Gastrocnemius medialis (tissue), 4 donors: ENCODE data around the gene TBC1D5.

Experiments used
- POLR2A ChIP-seq, 2 donors: fragments of 450-650 bp; IDR thresholded peaks; one replicate each; pipeline ENCODE4 v1.6.1; 2017; ENCODE audit warnings: antibody characterized with exemption in 2 of 2, mild to moderate bottlenecking in 2 of 2, moderate library complexity in 2 of 2
- TF ChIP-seq, protein P1 (sequence below), 5 experiments: fragments of 450-650 bp in 3 of 5; fragments of 200-600 bp in 2 of 5; sonication (generic) in 2 of 5; IDR thresholded peaks in 4 of 5; conservative IDR thresholded peaks in 1 of 5; 1 replicate in 4 of 5; 2 replicates in 1 of 5; pipeline ENCODE4 v1.5.1; 2016 to 2019; ENCODE audit warnings: antibody characterized with exemption in 5 of 5, mild to moderate bottlenecking in 3 of 5, moderate library complexity in 3 of 5

- TF ChIP-seq, protein P1, sequence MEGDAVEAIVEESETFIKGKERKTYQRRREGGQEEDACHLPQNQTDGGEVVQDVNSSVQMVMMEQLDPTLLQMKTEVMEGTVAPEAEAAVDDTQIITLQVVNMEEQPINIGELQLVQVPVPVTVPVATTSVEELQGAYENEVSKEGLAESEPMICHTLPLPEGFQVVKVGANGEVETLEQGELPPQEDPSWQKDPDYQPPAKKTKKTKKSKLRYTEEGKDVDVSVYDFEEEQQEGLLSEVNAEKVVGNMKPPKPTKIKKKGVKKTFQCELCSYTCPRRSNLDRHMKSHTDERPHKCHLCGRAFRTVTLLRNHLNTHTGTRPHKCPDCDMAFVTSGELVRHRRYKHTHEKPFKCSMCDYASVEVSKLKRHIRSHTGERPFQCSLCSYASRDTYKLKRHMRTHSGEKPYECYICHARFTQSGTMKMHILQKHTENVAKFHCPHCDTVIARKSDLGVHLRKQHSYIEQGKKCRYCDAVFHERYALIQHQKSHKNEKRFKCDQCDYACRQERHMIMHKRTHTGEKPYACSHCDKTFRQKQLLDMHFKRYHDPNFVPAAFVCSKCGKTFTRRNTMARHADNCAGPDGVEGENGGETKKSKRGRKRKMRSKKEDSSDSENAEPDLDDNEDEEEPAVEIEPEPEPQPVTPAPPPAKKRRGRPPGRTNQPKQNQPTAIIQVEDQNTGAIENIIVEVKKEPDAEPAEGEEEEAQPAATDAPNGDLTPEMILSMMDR (IDR thresholded peaks at IDR 0.05 in 4 of 5, conservative IDR thresholded peaks at IDR 0.05 in 1 of 5), result no peak
- TF ChIP-seq POLR2A (IDR thresholded peaks at IDR 0.05), result no peak
These were observed 113.0 kb downstream of the TBC1D5 start for GRCh38 chr3:17629400-17629799.
